Kidney epithelial cell (primary cell): ENCODE results near the gene NBPF20. TPM values are rescaled to one million over a fixed set of nuclear protein-coding genes. Genes with fewer than 3 reads are reported as not detected.

ENCODE experiments used
- total RNA-seq: library from RNA; depleted of rRNA; stranded (reverse); fragments of >200 nt; gene quantifications from 2 replicates; pipeline ENCODE4 v1.2.3, GENCODE V29; 2015

NBPF20 gene
- total RNA-seq, 1 donor from 2014 or later, result 3.1 TPM

Other genes with a start within 250 kb of the NBPF20 start
- not detected in 2 replicates for gene PPIAL4D, start 183.4 kb downstream of the NBPF20 start, total RNA-seq
- gene GPR89A, start 182.4 kb upstream of the NBPF20 start, total RNA-seq, result 22.3 and 25.6 TPM in 2 replicates